Liver (tissue), 9 donors: ENCODE data around the gene TOPAZ1. TPM values are rescaled to one million over a fixed set of nuclear protein-coding genes. Genes with fewer than 3 reads are reported as not detected.

ENCODE experiments used
- DNase-seq: peaks from one replicate; pipeline ENCODE4 v3.0.0-alpha.2; 2017; ENCODE audit warnings: low spot score
- H3K27ac ChIP-seq, 2 donors: one replicate each; pipeline ENCODE4 v1.7.0; 2013; ENCODE audit warnings: inconsistent platforms in 2 of 2, low read length in 2 of 2, control low read depth in 1 of 2, low read depth in 1 of 2, mild to moderate bottlenecking in 1 of 2
- H3K27me3 ChIP-seq, 4 donors: one replicate each; pipeline versions ENCODE4 v1.6.1 to v1.7.0; 2013; ENCODE audit warnings: low read length in 3 of 4, inconsistent platforms in 1 of 4, mild to moderate bottlenecking in 1 of 4, moderate library complexity in 1 of 4; ENCODE audit not compliant: control insufficient read depth in 4 of 4, insufficient read depth in 4 of 4
- H3K36me3 ChIP-seq, 4 donors: one replicate each; pipeline versions ENCODE4 v1.6.1 to v1.7.0; 2013; ENCODE audit warnings: low read length in 3 of 4, mild to moderate bottlenecking in 3 of 4, low read depth in 1 of 4, moderate library complexity in 1 of 4; ENCODE audit not compliant: control insufficient read depth in 4 of 4, insufficient read depth in 3 of 4
- H3K4me1 ChIP-seq, 4 donors: one replicate each; pipeline versions ENCODE4 v1.6.1 to v1.7.0; 2013; ENCODE audit warnings: low read length in 3 of 4, mild to moderate bottlenecking in 3 of 4, moderate library complexity in 1 of 4; ENCODE audit not compliant: control insufficient read depth in 4 of 4, insufficient read depth in 4 of 4
- H3K4me3 ChIP-seq, 3 donors: one replicate each; pipeline versions ENCODE4 v1.6.1 to v1.7.0; 2013; ENCODE audit warnings: low read length in 3 of 3, control low read depth in 1 of 3, low read depth in 1 of 3, mild to moderate bottlenecking in 1 of 3
- H3K9ac ChIP-seq, 2 donors: one replicate each; pipeline ENCODE4 v1.7.0; 2013; ENCODE audit warnings: low read length in 2 of 2, mild to moderate bottlenecking in 2 of 2, moderate library complexity in 2 of 2, control low read depth in 1 of 2, low read depth in 1 of 2
- H3K9me3 ChIP-seq, 4 donors: one replicate each; pipeline versions ENCODE4 v1.6.1 to v1.7.0; 2013; ENCODE audit warnings: low read length in 3 of 4; ENCODE audit not compliant: control insufficient read depth in 4 of 4
- EGR1 ChIP-seq, 2 donors: IDR thresholded peaks; 2 replicates each; pipeline ENCODE4 v1.6.1; 2016 to 2018; ENCODE audit warnings: antibody characterized with exemption in 2 of 2, low read depth in 2 of 2
- FOXA1 ChIP-seq: IDR thresholded peaks from 2 replicates; pipeline ENCODE4 v1.6.1; 2016; ENCODE audit warnings: antibody characterized with exemption
- FOXA2 ChIP-seq: IDR thresholded peaks from 2 replicates; pipeline ENCODE4 v1.6.1; 2016; ENCODE audit warnings: antibody characterized with exemption
- HNF4A ChIP-seq, 2 donors: conservative IDR thresholded peaks; 2 replicates each; pipeline ENCODE4 v1.6.1; 2016; ENCODE audit warnings: antibody characterized with exemption in 2 of 2, mild to moderate bottlenecking in 2 of 2
- HNF4G ChIP-seq: IDR thresholded peaks from 2 replicates; pipeline ENCODE4 v1.6.1; 2016; ENCODE audit warnings: antibody characterized with exemption
- JUND ChIP-seq, 2 donors: IDR thresholded peaks; 2 replicates each; pipeline ENCODE4 v1.6.1; 2016; ENCODE audit warnings: antibody characterized with exemption in 2 of 2
- NR2F2 ChIP-seq: IDR thresholded peaks from 2 replicates; pipeline ENCODE4 v1.6.1; 2016; ENCODE audit warnings: antibody characterized with exemption
- RAD21 ChIP-seq, 2 donors: IDR thresholded peaks; 2 replicates each; pipeline ENCODE4 v1.6.1; 2016; ENCODE audit warnings: antibody characterized with exemption in 2 of 2, mild to moderate bottlenecking in 2 of 2
- REST ChIP-seq: IDR thresholded peaks from 2 replicates; pipeline ENCODE4 v1.6.1; 2016; ENCODE audit warnings: antibody characterized with exemption, mild to moderate bottlenecking
- RXRA ChIP-seq, 2 donors: IDR thresholded peaks; 2 replicates each; pipeline ENCODE4 v1.6.1; 2017 to 2018; ENCODE audit warnings: antibody characterized with exemption in 2 of 2, mild to moderate bottlenecking in 1 of 2
- YY1 ChIP-seq: IDR thresholded peaks from 2 replicates; pipeline ENCODE4 v1.6.1; 2016; ENCODE audit warnings: antibody characterized with exemption, mild to moderate bottlenecking
- WGBS: extraction: QIAGEN DNeasy Blood & Tissue Kit; methylation state at CpG from one replicate; pipeline ENCODE4 v1.1.7; 2013; 5-methylcytosine and 5-hydroxymethylcytosine counted together
- polyA plus RNA-seq, 2 donors: library from polyadenylated mRNA; stranded (reverse) in 1 of 2; unstranded in 1 of 2; fragments of 200-250 nt in 1 of 2; fragments of >200 nt in 1 of 2; fragmentation: Nextera tagmentation in 1 of 2; extraction: Ambion mirVana in 1 of 2; gene quantifications; one replicate each; pipeline versions ENCODE4 v1.2.1 to v1.2.3, GENCODE V29; 2013 to 2015
- total RNA-seq, 2 donors: library from RNA; depleted of rRNA; stranded (reverse); fragments of >200 nt; gene quantifications; one replicate each; pipeline ENCODE4 v1.2.3, GENCODE V29; 2014
- TF ChIP-seq, protein P1 (sequence below): IDR thresholded peaks from 2 replicates; pipeline ENCODE4 v1.6.1; 2016; ENCODE audit warnings: antibody characterized with exemption
- TF ChIP-seq, protein P2 (sequence below): fragments of 150-350 bp; IDR thresholded peaks from 2 replicates; pipeline ENCODE4 v1.5.1; 2017; ENCODE audit warnings: improper control_type of control experiment, low read depth, low read length; ENCODE audit not compliant: missing input control
- donor health status: healthy.
- donor health status: healthy.
- donor health status: healthy.
- donor health status: healthy.
- donor health status: healthy.

Gene TOPAZ1
- total and polyA plus RNA-seq, 4 donors, result not detected

DNA sequence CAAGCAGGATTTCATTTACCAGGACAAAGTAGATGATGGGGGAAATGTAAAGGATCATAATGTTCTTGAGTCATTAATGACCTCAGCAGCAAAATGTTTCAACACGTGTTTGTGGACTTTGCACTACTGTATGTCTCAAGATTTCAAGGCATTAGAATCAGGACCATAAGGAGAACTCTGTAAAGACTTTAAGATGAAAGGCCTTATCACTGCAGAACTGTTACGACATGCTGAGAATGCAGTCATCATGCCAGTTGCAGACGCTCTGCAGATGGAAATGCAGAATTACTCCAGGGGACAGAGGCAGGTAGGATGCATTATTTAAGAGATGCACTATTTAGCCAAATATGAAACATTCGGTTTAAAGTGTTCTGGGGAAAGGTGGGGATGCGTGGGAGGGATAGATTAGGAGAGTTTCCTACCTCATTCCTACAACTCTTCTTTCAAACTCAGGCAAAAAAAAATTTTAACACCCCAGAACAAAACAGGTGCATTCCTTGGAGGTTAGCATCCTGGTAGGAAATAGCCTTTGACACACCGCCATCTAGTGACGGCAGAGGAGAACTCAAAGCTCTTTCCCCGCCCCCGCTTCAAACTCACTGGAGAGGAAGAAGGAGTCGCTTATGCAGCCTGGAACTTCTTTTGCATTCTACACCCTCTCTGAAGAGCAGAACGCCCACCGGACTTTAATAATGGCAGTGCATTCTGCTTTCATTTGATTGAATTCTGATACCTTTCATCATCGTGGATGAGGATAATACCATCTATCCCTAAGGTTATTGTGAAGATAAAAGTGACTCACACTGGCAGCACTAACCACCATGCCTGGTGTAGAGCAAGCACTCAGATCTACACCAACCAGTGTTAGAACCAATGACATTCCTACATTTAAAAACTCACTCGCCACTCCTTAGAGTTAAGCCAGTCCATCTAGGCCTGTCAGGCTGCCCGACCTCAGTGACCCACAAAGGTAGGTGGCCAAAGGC lies 43.1 kb upstream of the TOPAZ1 start:
- Histone ChIP-seq H3K9me3 (no peaks in the 10 kb centered on the region), H3K27ac (no peak overlapping the region), H3K36me3 (no peaks in the 10 kb centered on the region), H3K9ac (no peak overlapping the region), H3K27me3 (peaks cover 0 to 3% (median 0%) of the 10 kb centered on the region in 4 donors), H3K4me3 (no peak overlapping the region), H3K4me1 (no peaks in the 10 kb centered on the region)
- 13% methylated on average over 15 of the region's 15 CpGs for WGBS
- TF ChIP-seq HNF4A (conservative IDR thresholded peaks at IDR 0.05) (no peak), YY1 (no peak), JUND (IDR thresholded peaks at IDR 0.05) (no peak), RAD21 (IDR thresholded peaks at IDR 0.05) (peak; percentile 92 to 93), REST (no peak), EGR1 (IDR thresholded peaks at IDR 0.05; ENCODE audit: low read depth in 2 of 2) (peak; percentile 74 to 80), FOXA1 (peak; percentile 21), HNF4G (no peak), NR2F2 (no peak)
- TF ChIP-seq, protein P1, sequence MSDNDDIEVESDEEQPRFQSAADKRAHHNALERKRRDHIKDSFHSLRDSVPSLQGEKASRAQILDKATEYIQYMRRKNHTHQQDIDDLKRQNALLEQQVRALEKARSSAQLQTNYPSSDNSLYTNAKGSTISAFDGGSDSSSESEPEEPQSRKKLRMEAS, result no peak
- TF ChIP-seq, protein P2, sequence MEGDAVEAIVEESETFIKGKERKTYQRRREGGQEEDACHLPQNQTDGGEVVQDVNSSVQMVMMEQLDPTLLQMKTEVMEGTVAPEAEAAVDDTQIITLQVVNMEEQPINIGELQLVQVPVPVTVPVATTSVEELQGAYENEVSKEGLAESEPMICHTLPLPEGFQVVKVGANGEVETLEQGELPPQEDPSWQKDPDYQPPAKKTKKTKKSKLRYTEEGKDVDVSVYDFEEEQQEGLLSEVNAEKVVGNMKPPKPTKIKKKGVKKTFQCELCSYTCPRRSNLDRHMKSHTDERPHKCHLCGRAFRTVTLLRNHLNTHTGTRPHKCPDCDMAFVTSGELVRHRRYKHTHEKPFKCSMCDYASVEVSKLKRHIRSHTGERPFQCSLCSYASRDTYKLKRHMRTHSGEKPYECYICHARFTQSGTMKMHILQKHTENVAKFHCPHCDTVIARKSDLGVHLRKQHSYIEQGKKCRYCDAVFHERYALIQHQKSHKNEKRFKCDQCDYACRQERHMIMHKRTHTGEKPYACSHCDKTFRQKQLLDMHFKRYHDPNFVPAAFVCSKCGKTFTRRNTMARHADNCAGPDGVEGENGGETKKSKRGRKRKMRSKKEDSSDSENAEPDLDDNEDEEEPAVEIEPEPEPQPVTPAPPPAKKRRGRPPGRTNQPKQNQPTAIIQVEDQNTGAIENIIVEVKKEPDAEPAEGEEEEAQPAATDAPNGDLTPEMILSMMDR, result peak; percentile 89
- peak; percentile 59 for DNase-seq

GRCh38 chr3:44206261-44206660 lies 35.4 kb upstream of the TOPAZ1 start:
- Histone ChIP-seq H3K9ac (no peak overlapping the region), H3K36me3 (no peaks in the 10 kb centered on the region), H3K27me3 (peaks cover 0 to 2% (median 0%) of the 10 kb centered on the region in 4 donors), H3K4me1 (no peaks in the 10 kb centered on the region), H3K9me3 (no peaks in the 10 kb centered on the region), H3K4me3 (no peak overlapping the region), H3K27ac (no peak overlapping the region)
- TF ChIP-seq FOXA2 (no peak), HNF4G (no peak), RXRA (IDR thresholded peaks at IDR 0.05) (no peak), NR2F2 (no peak)
- no peak for DNase-seq
- WGBS, result 45% methylated on average over 4 of the region's 4 CpGs
